ENCODE measurements around the gene PRKACG.

PRKACG gene

DNA sequence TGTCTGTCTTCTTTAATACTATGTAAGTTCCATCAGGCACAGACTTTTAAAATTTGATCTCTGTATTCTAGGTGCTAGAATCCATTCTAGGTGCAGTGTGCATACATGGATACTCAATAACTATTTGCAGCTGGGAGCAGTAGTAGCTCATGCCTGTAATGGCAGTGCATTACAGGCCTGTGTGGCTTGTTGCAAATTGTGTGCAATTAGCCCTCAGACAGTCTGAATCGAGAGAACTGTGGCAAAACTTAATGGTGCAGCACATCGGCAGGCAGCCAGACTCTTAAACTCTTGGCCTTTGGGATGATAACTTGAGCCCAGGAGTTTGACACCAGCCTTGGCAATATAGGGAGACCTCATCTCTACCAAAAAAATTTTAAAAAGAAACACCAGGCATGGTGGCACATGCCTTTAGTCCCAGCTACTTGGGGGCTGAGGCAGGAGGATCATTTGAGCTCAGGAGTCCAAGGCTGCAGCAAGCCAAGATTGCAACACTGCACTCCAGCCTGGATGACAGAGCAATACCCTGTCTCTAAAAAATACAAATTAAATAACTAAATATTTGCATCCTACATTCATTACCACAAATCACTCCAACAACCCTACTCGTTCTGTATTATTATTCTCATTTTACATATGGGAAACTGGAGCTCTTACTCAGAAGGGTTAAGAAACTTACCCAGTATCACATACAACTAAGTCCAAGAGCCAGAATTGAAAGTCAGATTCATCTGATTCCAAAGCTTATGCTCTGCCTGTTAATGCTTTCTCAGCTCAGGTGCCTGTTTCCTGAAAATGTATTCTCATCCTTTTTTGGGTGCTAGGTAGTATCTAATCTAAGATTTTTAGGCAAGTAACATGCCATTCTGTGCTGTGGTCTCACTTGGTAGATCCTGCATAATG lies 30.1 kb downstream of the PRKACG start:
- TF ChIP-seq FOXP2 (optimal IDR thresholded peaks at IDR 0.05; ENCODE audit: borderline replicate concordance, extremely low read depth, extremely low read length, insufficient read depth) (no peak), POLR2AphosphoS5 (IDR thresholded peaks at IDR 0.05; ENCODE audit: low read depth, low read length) (no peak), TAF1 (IDR thresholded peaks at IDR 0.05; ENCODE audit: borderline replicate concordance, insufficient read depth, low read length) (no peak), SIN3A (IDR thresholded peaks at IDR 0.05; ENCODE audit: borderline replicate concordance, insufficient read depth, low read length) (no peak)
- TF ChIP-seq, protein P1, sequence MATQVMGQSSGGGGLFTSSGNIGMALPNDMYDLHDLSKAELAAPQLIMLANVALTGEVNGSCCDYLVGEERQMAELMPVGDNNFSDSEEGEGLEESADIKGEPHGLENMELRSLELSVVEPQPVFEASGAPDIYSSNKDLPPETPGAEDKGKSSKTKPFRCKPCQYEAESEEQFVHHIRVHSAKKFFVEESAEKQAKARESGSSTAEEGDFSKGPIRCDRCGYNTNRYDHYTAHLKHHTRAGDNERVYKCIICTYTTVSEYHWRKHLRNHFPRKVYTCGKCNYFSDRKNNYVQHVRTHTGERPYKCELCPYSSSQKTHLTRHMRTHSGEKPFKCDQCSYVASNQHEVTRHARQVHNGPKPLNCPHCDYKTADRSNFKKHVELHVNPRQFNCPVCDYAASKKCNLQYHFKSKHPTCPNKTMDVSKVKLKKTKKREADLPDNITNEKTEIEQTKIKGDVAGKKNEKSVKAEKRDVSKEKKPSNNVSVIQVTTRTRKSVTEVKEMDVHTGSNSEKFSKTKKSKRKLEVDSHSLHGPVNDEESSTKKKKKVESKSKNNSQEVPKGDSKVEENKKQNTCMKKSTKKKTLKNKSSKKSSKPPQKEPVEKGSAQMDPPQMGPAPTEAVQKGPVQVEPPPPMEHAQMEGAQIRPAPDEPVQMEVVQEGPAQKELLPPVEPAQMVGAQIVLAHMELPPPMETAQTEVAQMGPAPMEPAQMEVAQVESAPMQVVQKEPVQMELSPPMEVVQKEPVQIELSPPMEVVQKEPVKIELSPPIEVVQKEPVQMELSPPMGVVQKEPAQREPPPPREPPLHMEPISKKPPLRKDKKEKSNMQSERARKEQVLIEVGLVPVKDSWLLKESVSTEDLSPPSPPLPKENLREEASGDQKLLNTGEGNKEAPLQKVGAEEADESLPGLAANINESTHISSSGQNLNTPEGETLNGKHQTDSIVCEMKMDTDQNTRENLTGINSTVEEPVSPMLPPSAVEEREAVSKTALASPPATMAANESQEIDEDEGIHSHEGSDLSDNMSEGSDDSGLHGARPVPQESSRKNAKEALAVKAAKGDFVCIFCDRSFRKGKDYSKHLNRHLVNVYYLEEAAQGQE (IDR thresholded peaks at IDR 0.05; ENCODE audit: insufficient read depth in 1 of 2, low read depth in 2 of 2, low read length in 2 of 2): no peak

DNA sequence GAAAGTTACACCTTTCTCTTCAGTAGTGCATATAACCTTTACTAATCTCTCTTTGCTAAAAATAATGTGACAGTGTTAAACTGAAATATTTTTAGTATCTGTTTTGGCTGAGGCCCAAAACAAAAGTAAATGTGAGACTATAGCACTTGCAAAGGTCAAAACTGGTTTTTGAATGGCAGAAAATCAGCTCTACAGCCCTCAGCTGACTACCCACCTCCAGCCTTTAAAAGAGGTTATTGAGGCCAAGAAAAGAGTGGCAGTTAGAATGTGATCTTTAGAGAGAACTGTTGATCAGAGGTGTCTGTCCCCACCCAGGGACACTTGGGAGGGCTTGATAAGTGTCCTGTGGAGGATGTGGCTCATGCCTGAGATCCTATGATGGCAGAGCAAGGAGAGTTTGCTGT lies 30.9 kb downstream of the PRKACG start:
- no peak for TF ChIP-seq POLR2AphosphoS5 (IDR thresholded peaks at IDR 0.05; ENCODE audit: low read depth, low read length)
- TF ChIP-seq, protein P1 (IDR thresholded peaks at IDR 0.05; ENCODE audit: insufficient read depth in 1 of 2, low read depth in 2 of 2, low read length in 2 of 2): no peak
- TF ChIP-seq FOXP2 (optimal IDR thresholded peaks at IDR 0.05; ENCODE audit: borderline replicate concordance, extremely low read depth, extremely low read length, insufficient read depth): no peak
- TF ChIP-seq TAF1 (IDR thresholded peaks at IDR 0.05; ENCODE audit: borderline replicate concordance, insufficient read depth, low read length): no peak
- TF ChIP-seq SIN3A (IDR thresholded peaks at IDR 0.05; ENCODE audit: borderline replicate concordance, insufficient read depth, low read length): no peak

DNA sequence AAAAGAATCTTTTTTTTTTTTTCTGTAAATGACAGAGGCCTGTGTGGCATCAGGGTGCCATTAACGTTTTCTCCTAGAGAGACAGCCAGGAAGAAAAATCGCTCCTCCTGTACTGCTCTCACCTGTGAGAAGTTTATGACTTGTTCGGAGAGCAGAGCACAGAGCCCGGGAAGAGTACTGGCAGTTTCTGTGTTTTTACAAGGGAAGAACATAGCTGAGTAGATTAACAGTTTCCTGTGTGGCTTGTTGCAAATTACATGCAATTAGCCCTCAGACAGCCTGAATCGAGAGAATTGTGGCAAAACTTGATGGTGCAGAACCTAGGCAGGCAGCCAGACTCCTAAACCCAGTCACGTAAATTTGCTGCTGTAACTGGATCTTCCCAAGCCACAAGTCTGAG lies 32.1 kb downstream of the PRKACG start:
- TF ChIP-seq SIN3A (IDR thresholded peaks at IDR 0.05; ENCODE audit: borderline replicate concordance, insufficient read depth, low read length) (no peak), TAF1 (IDR thresholded peaks at IDR 0.05; ENCODE audit: borderline replicate concordance, insufficient read depth, low read length) (no peak), POLR2AphosphoS5 (IDR thresholded peaks at IDR 0.05; ENCODE audit: low read depth, low read length) (no peak), FOXP2 (optimal IDR thresholded peaks at IDR 0.05; ENCODE audit: borderline replicate concordance, extremely low read depth, extremely low read length, insufficient read depth) (no peak)
- TF ChIP-seq, protein P1 (IDR thresholded peaks at IDR 0.05; ENCODE audit: insufficient read depth in 1 of 2, low read depth in 2 of 2, low read length in 2 of 2): no peak

DNA sequence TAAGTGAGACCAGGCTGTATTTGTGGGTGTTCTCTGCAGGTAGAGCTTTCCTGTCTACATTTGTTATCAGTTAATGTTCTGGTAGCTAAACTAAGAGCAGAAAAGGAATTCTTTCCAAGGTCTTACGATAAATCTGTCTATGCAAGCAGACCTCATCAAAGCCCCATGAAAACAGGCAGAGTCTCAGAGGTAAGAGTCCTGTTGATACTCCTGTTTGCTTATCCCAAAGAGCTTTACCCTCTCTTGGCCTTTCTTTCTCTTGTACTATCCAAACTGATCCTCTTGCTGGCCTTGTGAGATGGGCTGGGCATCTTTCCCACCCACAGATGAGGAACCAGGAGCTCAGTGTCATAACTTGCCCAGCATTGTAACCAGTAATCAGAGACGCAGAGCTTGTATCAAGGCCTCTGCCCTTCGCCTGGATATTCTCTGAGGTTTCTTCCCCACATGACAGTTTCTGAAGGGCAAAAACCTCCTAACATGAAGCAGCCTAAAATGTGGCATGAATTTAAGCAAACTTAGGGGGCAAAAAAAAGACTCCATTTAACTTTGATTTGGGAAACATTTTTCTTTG lies 33.5 kb downstream of the PRKACG start:
- TF ChIP-seq FOXP2 (optimal IDR thresholded peaks at IDR 0.05; ENCODE audit: borderline replicate concordance, extremely low read depth, extremely low read length, insufficient read depth) (no peak), POLR2AphosphoS5 (IDR thresholded peaks at IDR 0.05; ENCODE audit: low read depth, low read length) (no peak), TAF1 (IDR thresholded peaks at IDR 0.05; ENCODE audit: borderline replicate concordance, insufficient read depth, low read length) (no peak), SIN3A (IDR thresholded peaks at IDR 0.05; ENCODE audit: borderline replicate concordance, insufficient read depth, low read length) (no peak)
- TF ChIP-seq, protein P1 (IDR thresholded peaks at IDR 0.05; ENCODE audit: insufficient read depth in 1 of 2, low read depth in 2 of 2, low read length in 2 of 2): no peak
